ENCODE data around the gene UNC50.

UNC50 gene
- total RNA-seq, result 29.6 reads per million, percentile 56 among the genes with 10 or more reads in this experiment

- peak; percentile 86 for DNase-seq
Observed at GRCh38 chr2:98608116-98608961, at the start of gene UNC50, which contains the start of gene COA5. TSS of gene UNC50 (plus strand) at chr2:98608589. CDS start at chr2:98609760, 1,171 bp downstream. TSS of gene COA5 (minus strand) at chr2:98608512. CDS start at chr2:98608405, 107 bp downstream.

- no peak for DNase-seq
Observed at GRCh38 chr2:98558852-98559530, 49.4 kb upstream of the UNC50 start.

- DNase-seq, result no peak
Observed at GRCh38 chr2:98559581-98559980, 48.8 kb upstream of the UNC50 start.

- DNase-seq, result no peak
Observed at GRCh38 chr2:98560256-98560771, 48.1 kb upstream of the UNC50 start.

- no peak for DNase-seq
Observed at GRCh38 chr2:98561018-98561417, 47.4 kb upstream of the UNC50 start.

GRCh38 chr2:98561902-98562695, 46.3 kb upstream of the UNC50 start:
- no peak for DNase-seq

- no peak for DNase-seq
Observed at GRCh38 chr2:98563394-98563793, 45.0 kb upstream of the UNC50 start.

GRCh38 chr2:98564541-98565132, 43.8 kb upstream of the UNC50 start:
- DNase-seq, result no peak

- DNase-seq, result no peak
Observed at GRCh38 chr2:98565286-98565860, 43.0 kb upstream of the UNC50 start.

- DNase-seq, result no peak
Observed at GRCh38 chr2:98565941-98566340, 42.4 kb upstream of the UNC50 start.

- no peak for DNase-seq
Observed at GRCh38 chr2:98568161-98568956, 40.0 kb upstream of the UNC50 start.

GRCh38 chr2:98569197-98569793, 39.1 kb upstream of the UNC50 start:
- DNase-seq, result peak; percentile 70

- no peak for DNase-seq
Observed at GRCh38 chr2:98569915-98570314, 38.5 kb upstream of the UNC50 start.

GRCh38 chr2:98570356-98570755, 38.0 kb upstream of the UNC50 start:
- DNase-seq, result no peak

- DNase-seq, result no peak
Observed at GRCh38 chr2:98571121-98571701, 37.2 kb upstream of the UNC50 start.

GRCh38 chr2:98571796-98572195, 36.6 kb upstream of the UNC50 start:
- no peak for DNase-seq

- no peak for DNase-seq
Observed at GRCh38 chr2:98572211-98572610, 36.2 kb upstream of the UNC50 start.

- no peak for DNase-seq
Observed at GRCh38 chr2:98572676-98573075, 35.7 kb upstream of the UNC50 start.

GRCh38 chr2:98573426-98573825, 35.0 kb upstream of the UNC50 start:
- DNase-seq, result no peak

GRCh38 chr2:98576666-98577312, 31.6 kb upstream of the UNC50 start:
- no peak for DNase-seq
